AG09309 (cell line): ENCODE measurements around the gene CPED1.
A peak's percentile ranks its signal among the peaks of the same experiment; 100 is the strongest.

ENCODE experiments used
- DNase-seq: peaks from one replicate; pipeline ENCODE4 v3.0.0-alpha.2; 2010; ENCODE audit warnings: low read depth
- H3K4me3 ChIP-seq: 2 replicates; pipeline ENCODE4 v1.5.1; 2011; ENCODE audit warnings: mild to moderate bottlenecking, low read depth, low read length, moderate library complexity; ENCODE audit not compliant: control insufficient read depth
- CTCF ChIP-seq: IDR thresholded peaks from 2 replicates; pipeline ENCODE4 v1.5.1; 2011; ENCODE audit warnings: mild to moderate bottlenecking, low read depth, low read length, inconsistent platforms; ENCODE audit not compliant: insufficient read depth, control insufficient read depth; ENCODE audit errors: missing control alignments

The CPED1 gene

GRCh38 chr7:121323515-121324302 lies 335.2 kb downstream of the CPED1 start:
- TF ChIP-seq CTCF, result no peak
- DNase-seq, result no peak
- no peak overlapping the region for H3K4me3 ChIP-seq

- no peak for DNase-seq
- TF ChIP-seq CTCF, result no peak
- H3K4me3 ChIP-seq, result no peak overlapping the region
Measured at GRCh38 chr7:121327671-121328070, 339.2 kb downstream of the CPED1 start.

GRCh38 chr7:121328508-121329190 lies 340.1 kb downstream of the CPED1 start, which contains the start of gene WNT16:
Gene WNT16, plus strand, starts transcription at chr7:121329000. Its CDS starts 293 bp downstream, at chr7:121329293.
- TF ChIP-seq CTCF, result no peak
- H3K4me3 ChIP-seq, result peak within 1 kb of the TSS; percentile 53
- DNase-seq, result no peak

- H3K4me3 ChIP-seq, result peak overlapping the region; percentile 53
- no peak for DNase-seq
Measured at GRCh38 chr7:121329191-121330052, 340.9 kb downstream of the CPED1 start.

GRCh38 chr7:121330053-121330833 lies 341.7 kb downstream of the CPED1 start:
- peak overlapping the region; percentile 53 for H3K4me3 ChIP-seq
- DNase-seq, result no peak
- TF ChIP-seq CTCF, result no peak

More at GRCh38 chr7:121329191-121330052, 340.9 kb downstream of the CPED1 start:
- no peak for TF ChIP-seq CTCF

- DNase-seq, result no peak
- no peak overlapping the region for H3K4me3 ChIP-seq
- TF ChIP-seq CTCF, result no peak
Measured at GRCh38 chr7:121331048-121331447, 342.5 kb downstream of the CPED1 start.
